Endothelial cell of umbilical vein (primary cell): ENCODE measurements around the gene HOXD3. TPM values are rescaled to one million over a fixed set of nuclear protein-coding genes. Genes with fewer than 3 reads are reported as not detected.
A peak's percentile ranks its signal among the peaks of the same experiment; 100 is the strongest.

Experiments used
- BruUV-seq: library from RNA; stranded (reverse); fragments of 400-500 nt; replicated peaks from 2 replicates; lab custom pipeline; 2021; lab: Mats Ljungman, UMichigan
- CTCF ChIA-PET: fragments of 300-600, 350-600 bp; sonication (Branson Sonifier 250); formaldehyde crosslinking; loops from one replicate; lab custom pipeline; 2021; ENCODE audit warnings: antibody characterized with exemption, inconsistent platforms; lab: Charles Lee
- POLR2A ChIA-PET: fragments of 300-600, 350-600 bp; sonication (Branson Sonifier 250); formaldehyde crosslinking; loops from one replicate; lab custom pipeline; 2021; ENCODE audit warnings: antibody characterized with exemption, inconsistent platforms; lab: Charles Lee
- DNase-seq: peaks from one replicate; pipeline ENCODE4 v3.0.0-alpha.2; 2011; ENCODE audit warnings: low read depth, low spot score
- FAIRE-seq: peaks from 2 replicates; lab custom pipeline; 2011; peaks lifted over from hg19 to GRCh38; lab: Jason Lieb, UNC
- H2AFZ ChIP-seq: 2 replicates; pipeline ENCODE4 v1.6.0; 2012; ENCODE audit warnings: low read depth, low read length, control low read depth, inconsistent platforms
- H3K27ac ChIP-seq: 2 replicates; pipeline ENCODE4 v1.5.1; 2011; ENCODE audit warnings: low read depth, mild to moderate bottlenecking, control low read depth, low read length, moderate library complexity; ENCODE audit not compliant: insufficient read depth
- H3K27me3 ChIP-seq, 2 experiments: 2 replicates each; pipeline versions ENCODE4 v1.6.0 to v1.6.1; 2011; ENCODE audit warnings: low read length in 2 of 2, mixed read lengths in 1 of 2; ENCODE audit not compliant: control insufficient read depth in 2 of 2, insufficient read depth in 2 of 2
- H3K36me3 ChIP-seq, 2 experiments: 2 replicates in 1 of 2; 3 replicates in 1 of 2; pipeline ENCODE4 v1.5.1; 2011; ENCODE audit warnings: low read length in 2 of 2, mild to moderate bottlenecking in 1 of 2, moderate library complexity in 1 of 2; ENCODE audit not compliant: control insufficient read depth in 2 of 2, insufficient read depth in 2 of 2; ENCODE audit errors: extremely low read depth in 1 of 2
- H3K4me1 ChIP-seq: 3 replicates; pipeline ENCODE4 v1.5.1; 2011; ENCODE audit warnings: mild to moderate bottlenecking, low read length; ENCODE audit not compliant: control insufficient read depth, insufficient read depth; ENCODE audit errors: extremely low read depth
- H3K4me2 ChIP-seq: 2 replicates; pipeline ENCODE4 v1.6.1; 2011; ENCODE audit warnings: low read length, control low read depth, mixed read lengths; ENCODE audit not compliant: insufficient read depth
- H3K4me3 ChIP-seq, 3 experiments: fragments of 200-600 bp in 1 of 3; sonication (generic), shearing (Covaris generic) in 1 of 3; replicated peaks in 1 of 3; 2 replicates each; pipeline ENCODE4 v1.5.1; 2011 to 2016; ENCODE audit warnings: control low read depth in 3 of 3, low read length in 3 of 3, mild to moderate bottlenecking in 2 of 3, inconsistent platforms in 1 of 3, low read depth in 1 of 3, moderate library complexity in 1 of 3; ENCODE audit not compliant: insufficient read depth in 1 of 3
- H3K79me2 ChIP-seq: 2 replicates; pipeline ENCODE4 v1.6.0; 2012; ENCODE audit warnings: low read length, inconsistent platforms; ENCODE audit not compliant: control insufficient read depth, insufficient read depth
- H3K9ac ChIP-seq: replicated peaks from 2 replicates; pipeline ENCODE3; 2011; ENCODE audit warnings: low read length, control low read depth; ENCODE audit not compliant: insufficient read depth; ENCODE audit errors: extremely low read depth
- H3K9me1 ChIP-seq: replicated peaks from 3 replicates; pipeline ENCODE4 v1.6.0; 2011; ENCODE audit warnings: mild to moderate bottlenecking, low read length; ENCODE audit not compliant: control insufficient read depth, insufficient read depth; ENCODE audit errors: extremely low read depth
- H3K9me3 ChIP-seq: replicated peaks from 2 replicates; pipeline ENCODE4 v1.5.1; 2012; ENCODE audit warnings: low read length, inconsistent platforms; ENCODE audit not compliant: control insufficient read depth, insufficient read depth
- H4K20me1 ChIP-seq: replicated peaks from 2 replicates; pipeline ENCODE3; 2011; ENCODE audit warnings: mild to moderate bottlenecking, low read length; ENCODE audit not compliant: control insufficient read depth, insufficient read depth; ENCODE audit errors: extremely low read depth
- CTCF ChIP-seq, 2 donors: IDR thresholded peaks; 1 replicate in 1 of 2; 2 replicates in 1 of 2; pipeline ENCODE4 v1.5.1; 2011; ENCODE audit warnings: low read length in 2 of 2, mild to moderate bottlenecking in 2 of 2, moderate library complexity in 2 of 2, control low read depth in 1 of 2, inconsistent platforms in 1 of 2, low read depth in 1 of 2; ENCODE audit not compliant: insufficient read depth in 1 of 2; ENCODE audit errors: extremely low read depth in 1 of 2
- EZH2 ChIP-seq: IDR thresholded peaks from 2 replicates; pipeline ENCODE4 v1.6.1; 2012; ENCODE audit warnings: borderline replicate concordance, low read depth, mild to moderate bottlenecking, moderate library complexity, low read length, inconsistent platforms; ENCODE audit not compliant: severe bottlenecking
- FOS ChIP-seq: IDR thresholded peaks from 2 replicates; pipeline ENCODE4 v1.6.1; 2011; ENCODE audit warnings: mild to moderate bottlenecking, low read length, moderate library complexity, borderline replicate concordance; ENCODE audit not compliant: insufficient read depth
- GATA2 ChIP-seq: IDR thresholded peaks from 2 replicates; pipeline ENCODE4 v1.7.0; 2011; ENCODE audit warnings: low read depth, mild to moderate bottlenecking, moderate library complexity, mixed read lengths, low read length; ENCODE audit not compliant: insufficient read length, insufficient read depth
- JUN ChIP-seq: IDR thresholded peaks from 2 replicates; pipeline ENCODE4 v1.6.1; 2011; ENCODE audit warnings: borderline replicate concordance, low read depth; ENCODE audit not compliant: insufficient read length, insufficient read depth
- MAX ChIP-seq: IDR thresholded peaks from 2 replicates; pipeline ENCODE4 v1.6.1; 2011; ENCODE audit not compliant: insufficient read depth, insufficient read length
- MYC ChIP-seq: IDR thresholded peaks from one replicate; pipeline ENCODE4 v1.6.1; 2011; ENCODE audit warnings: mild to moderate bottlenecking, low read depth, low read length
- POLR2A ChIP-seq: IDR thresholded peaks from 2 replicates; pipeline ENCODE4 v1.6.1; 2012; ENCODE audit warnings: low read depth, mild to moderate bottlenecking, control low read depth, low read length
- POLR2AphosphoS5 ChIP-seq: IDR thresholded peaks from 2 replicates; pipeline ENCODE4 v1.6.1; 2012; ENCODE audit warnings: low read depth, mild to moderate bottlenecking, control low read depth, low read length, moderate library complexity; ENCODE audit not compliant: insufficient read depth
- dilution Hi-C: fragments of 300-500 bp; cut with MboI; formaldehyde crosslinking; loops from one replicate; pipeline ENCODE4 v1.15.0; 2019; ENCODE audit warnings: low sequenced_read_pairs; ENCODE audit not compliant: extremely low pct_ligation_motif_present
- intact Hi-C: fragments of 100-400 bp; cut with micrococcal nuclease; formaldehyde crosslinking; loops from one replicate; pipeline ENCODE4 v1.10.0; 2022
- polyA plus RNA-seq, 4 experiments: library from polyadenylated mRNA; depleted of rRNA in 3 of 4; stranded (reverse) in 3 of 4; unstranded in 1 of 4; fragments of >200 nt; gene quantifications; 2 replicates each; pipeline versions ENCODE4 v1.2.1 to v1.2.3, GENCODE V29; 2011 to 2012; ENCODE audit warnings: missing spikeins in 1 of 4
- total RNA-seq: library from RNA; stranded (reverse); gene quantifications from 2 replicates; pipeline ENCODE4 v1.2.3, GENCODE V29; 2021

The HOXD3 gene
- total and polyA plus RNA-seq, 2 donors (not counting 3 experiments of a cell fraction or from before 2014, with no cell fraction given) = 2.9 to 20.9 TPM

- Histone ChIP-seq H3K9ac (no peak overlapping the region), H3K36me3 (no peaks in the 10 kb centered on the region), H3K4me1 (peaks cover 31% of the 10 kb centered on the region), H3K79me2 (no peaks in the 10 kb centered on the region), H3K9me3 (no peaks in the 10 kb centered on the region), H3K4me2 (peak overlapping the region; percentile 80), H4K20me1 (no peaks in the 10 kb centered on the region), H2AFZ (no peak overlapping the region), H3K27ac (no peak overlapping the region), H3K9me1 (no peaks in the 10 kb centered on the region), H3K27me3 (peaks cover 26 to 34% of the 10 kb centered on the region in 2 experiments), H3K4me3 (no peak overlapping the region)
- FAIRE-seq = no peak
- DNase-seq = no peak
- no TSS peak for BruUV-seq
- dilution Hi-C loops = no loop called here
- TF ChIP-seq MYC (no peak), JUN (no peak), GATA2 (no peak), EZH2 (no peak), POLR2A (no peak), POLR2AphosphoS5 (no peak), FOS (no peak), MAX (no peak), CTCF (IDR thresholded peaks at IDR 0.05; ENCODE audit: extremely low read depth in 1 of 2, insufficient read depth in 1 of 2, low read depth in 1 of 2, low read length in 2 of 2) (no peak)
- POLR2A ChIA-PET = no interaction called here
- intact Hi-C loops = no loop called here
- CTCF ChIA-PET = interaction anchor here (0.6 to 10.1 kb wide), 13 partner anchors 295 to 1040 kb away, joined by 3 to 458 read pairs (median 20); no protein-coding TSS in a partner anchor
These were observed 32.8 kb upstream of the HOXD3 start for GRCh38 chr2:176124110-176124946.
